HUES64 (cell line): Measurements from ENCODE around the gene OPRD1. TPM values are rescaled to one million over a fixed set of nuclear protein-coding genes. Genes with fewer than 3 reads are reported as not detected.
A peak's percentile ranks its signal among the peaks of the same experiment; 100 is the strongest.
"Not testable (repeated sequence)": the region's sequence is repeated elsewhere in the genome, so short reads cannot be mapped to it uniquely, and the experiment has no call there.

Experiments used
- H3K27ac ChIP-seq: 2 replicates; pipeline ENCODE4 v1.7.0; 2013; ENCODE audit warnings: low read depth, low read length, inconsistent platforms
- H3K27me3 ChIP-seq: 2 replicates; pipeline ENCODE4 v1.6.1; 2013; ENCODE audit warnings: mild to moderate bottlenecking, low read length; ENCODE audit not compliant: insufficient read depth
- H3K36me3 ChIP-seq: 2 replicates; pipeline ENCODE4 v1.6.1; 2013; ENCODE audit warnings: mild to moderate bottlenecking, low read length; ENCODE audit not compliant: insufficient read depth
- H3K4me1 ChIP-seq: 2 replicates; pipeline ENCODE4 v1.6.1; 2013; ENCODE audit warnings: mild to moderate bottlenecking, low read length, moderate library complexity; ENCODE audit not compliant: insufficient read depth
- H3K4me3 ChIP-seq: 2 replicates; pipeline ENCODE4 v1.5.1; 2013; ENCODE audit warnings: mild to moderate bottlenecking, low read length, moderate library complexity
- H3K9ac ChIP-seq: 2 replicates; pipeline ENCODE4 v1.6.1; 2013; ENCODE audit warnings: mild to moderate bottlenecking, low read depth, low read length
- H3K9me3 ChIP-seq: 2 replicates; pipeline ENCODE4 v1.6.1; 2013; ENCODE audit warnings: low read depth, low read length; ENCODE audit not compliant: insufficient read depth
- WGBS: fragments of 150-250, 120-280 bp; methylation state at CpG from one replicate; pipeline ENCODE4 v1.1.7; 2013; ENCODE audit warnings: missing lambda C conversion rate; 5-methylcytosine and 5-hydroxymethylcytosine counted together
- polyA plus RNA-seq, 2 experiments: library from polyadenylated mRNA; stranded (reverse); fragments of 50-300 nt; gene quantifications; one replicate each; pipeline ENCODE4 v1.2.3, GENCODE V29; 2013

Gene OPRD1
- polyA plus RNA-seq (2013, experiment 1 of 2): 0.60 TPM
- 0.76 TPM for polyA plus RNA-seq (2013, experiment 2 of 2)

- Histone ChIP-seq H3K9ac (peak within 1 kb of the TSS; percentile 57), H3K27ac (no peak within 1 kb of the TSS), H3K4me1 (no peaks in the 10 kb centered on the region), H3K9me3 (peaks cover 3% of the 10 kb centered on the region; the same call in 1 of the 2 replicates), H3K27me3 (peaks cover 48% of the 10 kb centered on the region), H3K4me3 (peak within 1 kb of the TSS; percentile 39), H3K36me3 (no peaks in the 10 kb centered on the region)
- WGBS: 5% methylated on average over 107 of the region's 108 CpGs
Measured at GRCh38 chr1:28811766-28812668, at the start of gene OPRD1. Gene OPRD1, plus strand, starts transcription at chr1:28812170. Its CDS starts 214 bp downstream, at chr1:28812384.

GRCh38 chr1:28766532-28767183, 45.3 kb upstream of the OPRD1 start:
- 100% methylated on average over 2 of the region's 2 CpGs for WGBS
- H3K36me3 ChIP-seq: peaks cover 74% of the 10 kb centered on the region
- H3K27me3 ChIP-seq: no peaks in the 10 kb centered on the region
- no peaks in the 10 kb centered on the region for H3K4me1 ChIP-seq
- no peak overlapping the region for H3K4me3 ChIP-seq
- H3K27ac ChIP-seq: no peak overlapping the region
- H3K9ac ChIP-seq: no peak overlapping the region
- H3K9me3 ChIP-seq: no peaks in the 10 kb centered on the region

GRCh38 chr1:28770601-28771165, 41.3 kb upstream of the OPRD1 start:
- peaks cover 83% of the 10 kb centered on the region for H3K36me3 ChIP-seq
- H3K9me3 ChIP-seq: no peaks in the 10 kb centered on the region
- 96% methylated on average over 3 of the region's 3 CpGs for WGBS
- H3K27me3 ChIP-seq: no peaks in the 10 kb centered on the region
- H3K9ac ChIP-seq: no peak overlapping the region
- no peak overlapping the region for H3K4me3 ChIP-seq
- no peak overlapping the region for H3K27ac ChIP-seq
- no peaks in the 10 kb centered on the region for H3K4me1 ChIP-seq

GRCh38 chr1:28771921-28772320, 40.0 kb upstream of the OPRD1 start:
- not testable (repeated sequence) for H3K9me3 ChIP-seq, H3K4me1 ChIP-seq, H3K9ac ChIP-seq, H3K27ac ChIP-seq, H3K4me3 ChIP-seq, H3K27me3 ChIP-seq
- WGBS: 97% methylated on average over 10 of the region's 10 CpGs
- peaks cover 73% of the 10 kb centered on the region for H3K36me3 ChIP-seq

- H3K4me3 ChIP-seq: no peak overlapping the region
- H3K27me3 ChIP-seq: no peaks in the 10 kb centered on the region
- H3K4me1 ChIP-seq: no peaks in the 10 kb centered on the region
- H3K9me3 ChIP-seq: no peaks in the 10 kb centered on the region
- H3K36me3 ChIP-seq: peaks cover 68% of the 10 kb centered on the region
- H3K9ac ChIP-seq: no peak overlapping the region
- WGBS: 96% methylated on average over 2 of the region's 3 CpGs
- no peak overlapping the region for H3K27ac ChIP-seq
Measured at GRCh38 chr1:28773105-28773504, 38.9 kb upstream of the OPRD1 start.

- Histone ChIP-seq H3K9ac (no peak overlapping the region), H3K27me3 (no peaks in the 10 kb centered on the region), H3K9me3 (no peaks in the 10 kb centered on the region), H3K27ac (no peak overlapping the region), H3K4me1 (no peaks in the 10 kb centered on the region), H3K4me3 (no peak overlapping the region), H3K36me3 (peaks cover 47% of the 10 kb centered on the region)
- 95% methylated on average over 39 of the region's 39 CpGs for WGBS
Measured at GRCh38 chr1:28775121-28775942, 36.6 kb upstream of the OPRD1 start.

GRCh38 chr1:28776341-28776740, 35.6 kb upstream of the OPRD1 start:
- no peaks in the 10 kb centered on the region for H3K4me1 ChIP-seq
- no peaks in the 10 kb centered on the region for H3K9me3 ChIP-seq
- no peak overlapping the region for H3K27ac ChIP-seq
- no peaks in the 10 kb centered on the region for H3K27me3 ChIP-seq
- H3K9ac ChIP-seq: no peak overlapping the region
- H3K4me3 ChIP-seq: no peak overlapping the region
- peaks cover 37% of the 10 kb centered on the region for H3K36me3 ChIP-seq
- WGBS: 98% methylated on average over 17 of the region's 17 CpGs

GRCh38 chr1:28778021-28778420, 33.9 kb upstream of the OPRD1 start:
- Histone ChIP-seq H3K9ac (no peak overlapping the region), H3K27ac (no peak overlapping the region), H3K4me1 (peaks cover 6% of the 10 kb centered on the region; the same call in 1 of the 2 replicates), H3K9me3 (no peaks in the 10 kb centered on the region), H3K36me3 (peaks cover 20% of the 10 kb centered on the region), H3K4me3 (no peak overlapping the region), H3K27me3 (no peaks in the 10 kb centered on the region)
- 92% methylated on average over 2 of the region's 2 CpGs for WGBS

- peaks cover 3% of the 10 kb centered on the region; the same call in 1 of the 2 replicates for H3K36me3 ChIP-seq
Measured at GRCh38 chr1:28779751-28780408, 32.1 kb upstream of the OPRD1 start.

GRCh38 chr1:28781305-28781704, 30.7 kb upstream of the OPRD1 start:
- H3K36me3 ChIP-seq: no peaks in the 10 kb centered on the region
- no peak overlapping the region for H3K4me3 ChIP-seq
- H3K4me1 ChIP-seq: peaks cover 6% of the 10 kb centered on the region; the same call in 1 of the 2 replicates
- no peak overlapping the region for H3K9ac ChIP-seq
- no peak overlapping the region for H3K27ac ChIP-seq
- no peaks in the 10 kb centered on the region for H3K27me3 ChIP-seq
- H3K9me3 ChIP-seq: no peaks in the 10 kb centered on the region
- 94% methylated on average over 11 of the region's 11 CpGs for WGBS

More at GRCh38 chr1:28779751-28780408, 32.1 kb upstream of the OPRD1 start:
- no peak overlapping the region for H3K9ac ChIP-seq
- H3K9me3 ChIP-seq: no peaks in the 10 kb centered on the region
- 94% methylated on average over 6 of the region's 6 CpGs for WGBS
- no peaks in the 10 kb centered on the region for H3K27me3 ChIP-seq
- H3K4me1 ChIP-seq: peaks cover 6% of the 10 kb centered on the region; the same call in 1 of the 2 replicates
- H3K27ac ChIP-seq: no peak overlapping the region
- H3K4me3 ChIP-seq: no peak overlapping the region
